Neural crest cell (in vitro differentiated cells): ENCODE results near the gene ARHGAP12. TPM values are rescaled to one million over a fixed set of nuclear protein-coding genes. Genes with fewer than 3 reads are reported as not detected.

Source experiments
- DNase-seq: peaks from one replicate; pipeline ENCODE4 v3.0.0; 2021; ENCODE audit warnings: low read depth, mixed read lengths, low spot score
- H3K27ac Mint-ChIP-seq: one replicate; pipeline ENCODE4 v1.8.0; 2021; ENCODE audit warnings: mild to moderate bottlenecking, mixed read lengths; ENCODE audit not compliant: unreplicated experiment
- H3K27me3 Mint-ChIP-seq: 2 replicates; pipeline ENCODE4 v1.8.0; 2021; ENCODE audit warnings: low read depth, mild to moderate bottlenecking, mixed read lengths
- H3K36me3 Mint-ChIP-seq: 2 replicates; pipeline ENCODE4 v1.8.0; 2021; ENCODE audit warnings: low read depth, mild to moderate bottlenecking, mixed read lengths
- H3K4me1 Mint-ChIP-seq: 2 replicates; pipeline ENCODE4 v1.8.0; 2021; ENCODE audit warnings: mixed read lengths
- H3K4me3 Mint-ChIP-seq: one replicate; pipeline ENCODE4 v1.8.0; 2021; ENCODE audit warnings: mild to moderate bottlenecking, mixed read lengths
- H3K9me3 Mint-ChIP-seq: 2 replicates; pipeline ENCODE4 v1.8.0; 2021; ENCODE audit warnings: mixed read lengths
- CTCF ChIP-seq: fragments of 200-600 bp; sonication (generic); conservative IDR thresholded peaks from 2 replicates; pipeline ENCODE4 v1.5.0; 2021; ENCODE audit warnings: antibody characterized with exemption, mild to moderate bottlenecking
- total RNA-seq: library from RNA; stranded (reverse); gene quantifications from 2 replicates; pipeline ENCODE4 v1.2.1, GENCODE V29; 2021

Gene ARHGAP12
- total RNA-seq, 1 donor from 2014 or later, result 33.0 TPM

- H3K4me3 Mint-ChIP-seq, result no peak overlapping the region
- no peak for DNase-seq
- no peak for TF ChIP-seq CTCF
- no peaks in the 10 kb centered on the region for H3K27me3 Mint-ChIP-seq
- peaks cover 5% of the 10 kb centered on the region for H3K36me3 Mint-ChIP-seq
- peaks cover 30% of the 10 kb centered on the region for H3K4me1 Mint-ChIP-seq
- no peaks in the 10 kb centered on the region for H3K9me3 Mint-ChIP-seq
- peak overlapping the region; percentile 96 for H3K27ac Mint-ChIP-seq
These were observed 153.5 kb downstream of the ARHGAP12 start for GRCh38 chr10:31774928-31775650.

GRCh38 chr10:31774299-31774900 lies 154.2 kb downstream of the ARHGAP12 start:
- Mint-ChIP-seq H3K27ac (peak overlapping the region; percentile 96), H3K27me3 (no peaks in the 10 kb centered on the region)
- peak; percentile 43 for DNase-seq

GRCh38 chr10:31773749-31774298 lies 154.8 kb downstream of the ARHGAP12 start:
- Mint-ChIP-seq H3K4me1 (peaks cover 30% of the 10 kb centered on the region), H3K4me3 (no peak overlapping the region), H3K9me3 (no peaks in the 10 kb centered on the region), H3K36me3 (peaks cover 5% of the 10 kb centered on the region), H3K27ac (peak overlapping the region; percentile 96), H3K27me3 (no peaks in the 10 kb centered on the region)
- no peak for TF ChIP-seq CTCF
- DNase-seq, result no peak

More at GRCh38 chr10:31774299-31774900, 154.2 kb downstream of the ARHGAP12 start:
- Mint-ChIP-seq H3K4me3 (no peak overlapping the region), H3K9me3 (no peaks in the 10 kb centered on the region), H3K36me3 (peaks cover 5% of the 10 kb centered on the region), H3K4me1 (peaks cover 30% of the 10 kb centered on the region)
- no peak for TF ChIP-seq CTCF

- no peak for DNase-seq
- H3K36me3 Mint-ChIP-seq, result peaks cover 5% of the 10 kb centered on the region
- H3K9me3 Mint-ChIP-seq, result no peaks in the 10 kb centered on the region
- no peak overlapping the region for H3K4me3 Mint-ChIP-seq
- no peak overlapping the region for H3K27ac Mint-ChIP-seq
- TF ChIP-seq CTCF, result no peak
- no peaks in the 10 kb centered on the region for H3K27me3 Mint-ChIP-seq
- peaks cover 34% of the 10 kb centered on the region for H3K4me1 Mint-ChIP-seq
These were observed 157.2 kb downstream of the ARHGAP12 start for GRCh38 chr10:31771331-31771831.

- DNase-seq, result no peak
- TF ChIP-seq CTCF, result peak; percentile 77
- no peak overlapping the region for H3K4me3 Mint-ChIP-seq
- H3K4me1 Mint-ChIP-seq, result peaks cover 39% of the 10 kb centered on the region
- no peak overlapping the region for H3K27ac Mint-ChIP-seq
- no peaks in the 10 kb centered on the region for H3K27me3 Mint-ChIP-seq
- H3K9me3 Mint-ChIP-seq, result no peaks in the 10 kb centered on the region
- H3K36me3 Mint-ChIP-seq, result peaks cover 2% of the 10 kb centered on the region
These were observed 158.2 kb downstream of the ARHGAP12 start for GRCh38 chr10:31770307-31770902.
